Measurements from ENCODE around the gene MMS19.

The MMS19 gene

DNA sequence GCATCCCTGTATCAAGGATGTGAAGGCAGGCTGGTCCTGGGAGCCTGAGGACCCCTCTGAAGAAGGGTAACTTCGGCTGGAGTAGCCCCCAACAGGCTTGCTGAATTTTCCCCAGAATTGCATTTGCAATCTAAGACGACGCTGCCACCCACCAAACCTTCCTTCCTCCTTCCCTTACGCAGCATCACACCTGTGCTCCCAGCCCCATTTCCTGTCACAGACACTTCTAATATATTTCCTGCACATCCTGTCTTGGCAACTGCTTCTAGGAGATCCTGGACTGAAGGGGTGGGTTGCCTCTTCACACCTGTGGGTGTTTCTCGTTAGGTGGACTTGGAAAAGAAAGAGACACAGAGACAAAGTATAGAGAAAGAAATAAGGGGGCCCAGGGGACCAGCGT lies 81.7 kb downstream of the MMS19 start:
- Histone ChIP-seq H3K9ac (ENCODE audit: low read depth, low read length) (no peak overlapping the region), H3K27me3 (ENCODE audit: control insufficient read depth, insufficient read depth, low read length) (no peaks in the 10 kb centered on the region), H3K4me1 (ENCODE audit: control insufficient read depth, insufficient read depth, low read length) (peaks cover 9% of the 10 kb centered on the region; the same call in 1 of the 2 replicates), H3K4me3 (ENCODE audit: low read depth, low read length) (no peak overlapping the region), H3K9me3 (ENCODE audit: control insufficient read depth, insufficient read depth, low read length) (no peaks in the 10 kb centered on the region), H3K27ac (ENCODE audit: low read depth, low read length) (no peak overlapping the region), H3K36me3 (ENCODE audit: control insufficient read depth, insufficient read depth, low read length) (no peaks in the 10 kb centered on the region)

GRCh38 chr10:97412891-97413304 lies 85.3 kb downstream of the MMS19 start:
- no peak overlapping the region for H3K9ac ChIP-seq (ENCODE audit: low read depth, low read length)
- H3K9me3 ChIP-seq (ENCODE audit: control insufficient read depth, insufficient read depth, low read length): no peaks in the 10 kb centered on the region
- no peak overlapping the region for H3K4me3 ChIP-seq (ENCODE audit: low read depth, low read length)
- no peaks in the 10 kb centered on the region for H3K4me1 ChIP-seq (ENCODE audit: control insufficient read depth, insufficient read depth, low read length)
- no peaks in the 10 kb centered on the region for H3K36me3 ChIP-seq (ENCODE audit: control insufficient read depth, insufficient read depth, low read length)
- no peaks in the 10 kb centered on the region for H3K27me3 ChIP-seq (ENCODE audit: control insufficient read depth, insufficient read depth, low read length)
- H3K27ac ChIP-seq (ENCODE audit: low read depth, low read length): no peak overlapping the region

- no peaks in the 10 kb centered on the region for H3K36me3 ChIP-seq (ENCODE audit: control insufficient read depth, insufficient read depth, low read length)
- H3K27ac ChIP-seq (ENCODE audit: low read depth, low read length): no peak overlapping the region
- H3K9me3 ChIP-seq (ENCODE audit: control insufficient read depth, insufficient read depth, low read length): no peaks in the 10 kb centered on the region
- no peaks in the 10 kb centered on the region for H3K27me3 ChIP-seq (ENCODE audit: control insufficient read depth, insufficient read depth, low read length)
- no peak overlapping the region for H3K9ac ChIP-seq (ENCODE audit: low read depth, low read length)
- H3K4me1 ChIP-seq (ENCODE audit: control insufficient read depth, insufficient read depth, low read length): no peaks in the 10 kb centered on the region
- H3K4me3 ChIP-seq (ENCODE audit: low read depth, low read length): no peak overlapping the region
These were observed 86.8 kb downstream of the MMS19 start for GRCh38 chr10:97411406-97411805.

- Histone ChIP-seq H3K9ac (ENCODE audit: low read depth, low read length) (no peak overlapping the region), H3K4me1 (ENCODE audit: control insufficient read depth, insufficient read depth, low read length) (no peaks in the 10 kb centered on the region), H3K27ac (ENCODE audit: low read depth, low read length) (no peak overlapping the region), H3K27me3 (ENCODE audit: control insufficient read depth, insufficient read depth, low read length) (no peaks in the 10 kb centered on the region), H3K9me3 (ENCODE audit: control insufficient read depth, insufficient read depth, low read length) (no peaks in the 10 kb centered on the region), H3K4me3 (ENCODE audit: low read depth, low read length) (no peak overlapping the region), H3K36me3 (ENCODE audit: control insufficient read depth, insufficient read depth, low read length) (no peaks in the 10 kb centered on the region)
These were observed 89.7 kb downstream of the MMS19 start for GRCh38 chr10:97408496-97408992.

Measured in HUES48 (cell line).